ENCODE measurements around the gene MOV10. TPM values are rescaled to one million over a fixed set of nuclear protein-coding genes. Genes with fewer than 3 reads are reported as not detected.

MOV10 gene
- total RNA-seq, 1 experiment from 2014 or later, result 57.1 TPM

DNA sequence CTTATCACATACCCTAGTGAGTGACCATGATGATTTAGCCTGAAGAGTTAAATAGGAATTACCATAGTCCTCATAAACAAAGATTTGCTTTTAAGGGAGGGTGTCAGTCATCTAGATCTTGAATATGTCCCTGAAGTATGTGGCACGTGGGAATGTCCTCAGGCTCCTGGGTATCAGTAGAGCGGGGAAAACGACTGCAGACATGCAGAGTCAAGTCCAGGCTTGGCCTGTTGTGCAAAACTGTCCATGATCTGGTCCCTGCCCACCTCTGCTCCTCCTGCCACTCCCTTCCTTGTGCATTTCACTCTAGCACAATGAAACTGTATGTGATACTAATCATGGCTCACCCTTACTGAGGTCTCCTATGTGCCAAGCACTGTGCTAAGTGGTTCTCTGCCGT lies 12.9 kb downstream of the MOV10 start:
- Histone ChIP-seq H3K4me3 (ENCODE audit: insufficient read depth, low read depth, low read length) (no peak overlapping the region), H3K36me3 (replicated peaks; ENCODE audit: control insufficient read depth, insufficient read depth, low read length) (peaks cover under 1% of the 10 kb centered on the region), H3K27me3 (ENCODE audit: control insufficient read depth, insufficient read depth, low read length) (no peaks in the 10 kb centered on the region)
- peak; percentile 12 for DNase-seq

DNA sequence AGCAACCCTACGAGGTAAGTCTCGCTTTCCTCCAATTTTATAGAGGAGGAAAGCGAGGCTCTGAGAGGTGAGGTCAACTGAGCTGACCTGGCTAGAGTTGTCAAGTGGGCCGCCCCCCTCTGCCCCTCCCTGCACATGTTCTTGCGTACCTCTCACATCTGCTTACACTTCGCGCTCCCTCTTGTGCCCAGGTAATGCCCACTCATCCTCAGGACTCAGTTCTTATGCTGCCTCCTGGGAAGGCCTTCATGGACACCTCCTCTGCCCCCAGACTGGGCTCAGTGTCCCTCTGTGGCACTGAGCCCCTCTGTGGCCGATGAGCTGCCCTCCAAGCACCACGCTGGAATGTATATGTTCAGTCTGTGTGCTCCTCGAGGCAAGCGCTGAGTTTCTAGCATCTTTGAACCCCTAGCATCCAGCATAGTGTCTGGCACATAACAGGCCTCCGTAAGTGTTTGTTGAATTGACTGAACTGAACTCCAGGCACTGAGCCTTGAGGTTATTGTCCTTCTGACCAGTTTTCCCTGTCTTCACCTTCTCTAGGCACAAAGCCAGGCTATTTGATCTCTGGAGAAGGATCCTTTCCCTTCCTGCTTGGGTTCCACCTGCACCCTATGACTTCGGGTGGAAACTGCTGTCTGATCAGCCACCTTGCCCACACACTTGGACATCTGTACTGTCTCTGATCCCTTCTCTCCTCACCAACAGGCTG lies 13.5 kb downstream of the MOV10 start:
- Histone ChIP-seq H3K27me3 (ENCODE audit: control insufficient read depth, insufficient read depth, low read length) (no peaks in the 10 kb centered on the region), H3K36me3 (replicated peaks; ENCODE audit: control insufficient read depth, insufficient read depth, low read length) (peaks cover 4% of the 10 kb centered on the region), H3K4me3 (ENCODE audit: insufficient read depth, low read depth, low read length) (no peak overlapping the region)
- peak; percentile 14 for DNase-seq

DNA sequence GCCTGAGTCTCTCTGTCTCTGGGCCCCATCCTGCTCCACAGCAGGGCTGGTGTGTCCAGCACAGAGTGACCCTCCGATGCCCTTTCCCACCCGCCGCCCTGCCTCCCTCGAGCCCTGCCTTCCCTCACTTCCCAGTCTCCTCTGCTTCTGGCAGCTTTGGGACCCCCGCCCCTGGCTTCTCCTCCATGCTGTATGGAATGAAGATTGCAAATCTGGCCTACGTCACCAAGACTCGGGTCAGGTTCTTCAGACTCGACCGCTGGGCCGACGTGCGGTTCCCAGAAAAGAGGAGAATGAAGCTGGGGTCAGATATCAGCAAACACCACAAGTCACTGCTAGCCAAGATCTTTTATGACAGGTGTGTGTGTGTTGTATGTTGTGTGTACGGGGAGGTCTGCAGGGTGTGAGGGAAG lies 14.3 kb downstream of the MOV10 start:
- no peaks in the 10 kb centered on the region for H3K27me3 ChIP-seq (ENCODE audit: control insufficient read depth, insufficient read depth, low read length)
- no peak overlapping the region for H3K4me3 ChIP-seq (ENCODE audit: insufficient read depth, low read depth, low read length)
- H3K36me3 ChIP-seq (replicated peaks; ENCODE audit: control insufficient read depth, insufficient read depth, low read length), result peaks cover 4% of the 10 kb centered on the region
- DNase-seq, result peak; percentile 36

DNA sequence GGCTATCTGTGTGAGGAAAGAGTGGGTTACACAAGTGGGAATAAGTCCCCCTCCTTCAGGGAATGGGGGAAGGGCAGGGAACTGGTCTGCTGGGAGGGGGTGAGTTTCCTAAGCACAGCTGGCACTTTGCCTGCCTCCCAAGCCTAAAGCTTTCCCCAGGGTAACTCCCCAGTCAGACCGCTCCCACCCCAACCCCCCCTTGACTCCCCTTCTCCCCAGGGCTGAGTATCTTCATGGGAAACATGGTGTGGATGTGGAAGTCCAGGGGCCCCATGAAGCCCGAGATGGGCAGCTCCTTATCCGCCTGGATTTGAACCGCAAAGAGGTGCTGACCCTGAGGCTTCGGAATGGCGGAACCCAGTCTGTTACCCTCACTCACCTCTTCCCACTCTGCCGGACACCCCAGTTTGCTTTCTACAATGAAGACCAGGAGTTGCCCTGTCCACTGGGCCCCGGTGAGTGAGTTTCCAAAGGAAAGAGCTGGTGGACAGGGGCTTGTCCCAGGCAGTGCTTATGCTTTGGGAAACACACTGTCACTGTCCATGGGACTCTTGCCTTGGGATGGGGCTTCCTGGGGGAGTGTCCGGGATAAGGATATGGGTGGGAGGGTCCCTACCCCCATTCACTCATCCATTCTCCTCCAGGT lies 14.9 kb downstream of the MOV10 start:
- Histone ChIP-seq H3K4me3 (ENCODE audit: insufficient read depth, low read depth, low read length) (no peak overlapping the region), H3K36me3 (replicated peaks; ENCODE audit: control insufficient read depth, insufficient read depth, low read length) (peaks cover 4% of the 10 kb centered on the region), H3K27me3 (ENCODE audit: control insufficient read depth, insufficient read depth, low read length) (no peaks in the 10 kb centered on the region)
- DNase-seq, result peak; percentile 38

DNA sequence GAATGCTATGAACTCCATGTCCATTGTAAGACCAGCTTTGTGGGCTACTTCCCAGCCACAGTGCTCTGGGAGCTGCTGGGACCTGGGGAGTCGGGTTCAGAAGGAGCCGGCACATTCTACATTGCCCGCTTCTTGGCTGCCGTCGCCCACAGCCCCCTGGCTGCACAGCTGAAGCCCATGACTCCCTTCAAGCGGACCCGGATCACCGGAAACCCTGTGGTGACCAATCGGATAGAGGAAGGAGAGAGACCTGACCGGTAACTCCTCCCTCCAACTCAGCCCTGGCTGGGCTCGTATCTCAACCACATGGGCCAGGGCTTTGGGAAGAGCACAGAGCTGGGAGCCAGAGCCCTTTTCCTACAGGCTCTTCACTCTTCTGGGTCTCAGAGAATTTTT lies 15.4 kb downstream of the MOV10 start:
- Histone ChIP-seq H3K36me3 (replicated peaks; ENCODE audit: control insufficient read depth, insufficient read depth, low read length) (peaks cover 4% of the 10 kb centered on the region), H3K27me3 (ENCODE audit: control insufficient read depth, insufficient read depth, low read length) (no peaks in the 10 kb centered on the region), H3K4me3 (ENCODE audit: insufficient read depth, low read depth, low read length) (no peak overlapping the region)
- peak; percentile 65 for DNase-seq

DNA sequence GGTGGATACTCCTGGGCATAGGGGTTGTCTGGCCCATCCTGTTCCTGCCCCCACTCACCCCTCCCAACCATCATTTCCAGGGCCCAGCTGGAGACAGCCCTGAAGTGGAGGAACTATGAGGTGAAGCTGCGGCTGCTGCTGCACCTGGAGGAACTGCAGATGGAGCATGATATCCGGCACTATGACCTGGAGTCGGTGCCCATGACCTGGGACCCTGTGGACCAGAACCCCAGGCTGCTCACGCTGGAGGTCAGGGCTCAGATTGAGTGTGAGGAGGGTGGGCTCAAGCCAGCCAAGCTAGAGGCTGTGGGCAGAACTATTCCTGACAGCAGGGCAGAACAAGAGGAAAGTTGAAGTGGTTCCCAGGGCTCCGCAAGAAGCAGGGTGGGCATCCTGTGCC lies 18.2 kb downstream of the MOV10 start:
- H3K27me3 ChIP-seq (ENCODE audit: control insufficient read depth, insufficient read depth, low read length), result no peaks in the 10 kb centered on the region
- H3K4me3 ChIP-seq (ENCODE audit: insufficient read depth, low read depth, low read length), result no peak overlapping the region
- H3K36me3 ChIP-seq (replicated peaks; ENCODE audit: control insufficient read depth, insufficient read depth, low read length), result peaks cover 12% of the 10 kb centered on the region
- DNase-seq, result peak; percentile 7

DNA sequence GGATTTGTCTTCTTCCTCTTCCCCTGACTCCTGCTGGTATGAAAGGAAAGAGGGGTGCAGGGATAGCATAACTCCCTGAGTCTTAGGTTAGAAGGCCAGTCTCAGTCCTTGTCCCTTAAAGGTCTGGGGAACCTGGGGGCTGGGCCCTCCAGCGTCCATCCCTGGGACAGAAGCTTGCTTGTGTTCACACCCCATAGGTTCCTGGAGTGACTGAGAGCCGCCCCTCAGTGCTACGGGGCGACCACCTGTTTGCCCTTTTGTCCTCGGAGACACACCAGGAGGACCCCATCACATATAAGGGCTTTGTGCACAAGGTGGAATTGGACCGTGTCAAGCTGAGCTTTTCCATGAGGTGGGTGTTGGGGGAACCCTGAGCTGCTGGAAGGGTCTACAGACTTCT lies 19.4 kb downstream of the MOV10 start:
- peaks cover 14% of the 10 kb centered on the region for H3K36me3 ChIP-seq (replicated peaks; ENCODE audit: control insufficient read depth, insufficient read depth, low read length)
- H3K4me3 ChIP-seq (ENCODE audit: insufficient read depth, low read depth, low read length), result no peak overlapping the region
- no peaks in the 10 kb centered on the region; the same call in 1 of the 2 replicates for H3K27me3 ChIP-seq (ENCODE audit: control insufficient read depth, insufficient read depth, low read length)
- no peak for DNase-seq

DNA sequence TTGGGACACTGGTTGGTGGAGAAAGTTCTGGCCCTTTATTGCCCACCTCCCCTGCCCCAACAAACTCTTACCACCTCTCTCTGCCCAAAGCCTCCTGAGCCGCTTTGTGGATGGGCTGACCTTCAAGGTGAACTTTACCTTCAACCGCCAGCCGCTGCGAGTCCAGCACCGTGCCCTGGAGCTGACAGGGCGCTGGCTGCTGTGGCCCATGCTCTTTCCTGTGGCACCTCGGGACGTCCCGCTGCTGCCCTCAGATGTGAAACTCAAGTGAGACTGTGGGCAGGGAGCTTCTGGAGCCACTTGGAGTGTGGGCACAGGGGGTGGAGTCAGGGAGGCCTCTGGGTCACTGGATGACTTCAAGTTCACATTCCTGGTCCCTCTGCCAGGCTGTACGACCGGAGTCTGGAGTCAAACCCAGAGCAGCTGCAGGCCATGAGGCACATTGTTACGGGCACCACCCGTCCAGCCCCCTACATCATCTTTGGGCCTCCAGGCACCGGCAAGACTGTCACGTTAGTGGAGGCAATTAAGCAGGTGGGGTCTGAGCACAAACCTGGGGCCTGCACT lies 20.0 kb downstream of the MOV10 start:
- H3K36me3 ChIP-seq (replicated peaks; ENCODE audit: control insufficient read depth, insufficient read depth, low read length), result peaks cover 16% of the 10 kb centered on the region
- no peak for DNase-seq
- peaks cover 3% of the 10 kb centered on the region; the same call in 1 of the 2 replicates for H3K27me3 ChIP-seq (ENCODE audit: control insufficient read depth, insufficient read depth, low read length)
- H3K4me3 ChIP-seq (ENCODE audit: insufficient read depth, low read depth, low read length), result no peak overlapping the region

DNA sequence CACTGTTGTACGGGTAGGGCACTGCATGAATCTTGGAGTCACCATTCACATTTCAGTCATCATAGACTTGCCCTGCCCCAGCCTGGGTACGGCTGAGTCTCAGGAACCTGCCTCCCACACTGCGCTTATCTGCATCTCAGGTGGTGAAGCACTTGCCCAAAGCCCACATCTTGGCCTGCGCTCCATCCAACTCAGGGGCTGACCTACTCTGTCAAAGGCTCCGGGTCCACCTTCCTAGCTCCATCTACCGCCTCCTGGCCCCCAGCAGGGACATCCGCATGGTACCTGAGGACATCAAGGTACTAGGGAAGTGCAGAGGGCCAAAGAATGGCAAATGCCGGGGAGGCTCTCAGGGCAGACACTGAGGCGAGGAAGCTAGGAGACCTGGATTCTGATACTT lies 20.8 kb downstream of the MOV10 start:
- peaks cover 19% of the 10 kb centered on the region for H3K36me3 ChIP-seq (replicated peaks; ENCODE audit: control insufficient read depth, insufficient read depth, low read length)
- DNase-seq, result no peak
- peaks cover 10% of the 10 kb centered on the region; the same call in 1 of the 2 replicates for H3K27me3 ChIP-seq (ENCODE audit: control insufficient read depth, insufficient read depth, low read length)
- H3K4me3 ChIP-seq (ENCODE audit: insufficient read depth, low read depth, low read length), result no peak overlapping the region

DNA sequence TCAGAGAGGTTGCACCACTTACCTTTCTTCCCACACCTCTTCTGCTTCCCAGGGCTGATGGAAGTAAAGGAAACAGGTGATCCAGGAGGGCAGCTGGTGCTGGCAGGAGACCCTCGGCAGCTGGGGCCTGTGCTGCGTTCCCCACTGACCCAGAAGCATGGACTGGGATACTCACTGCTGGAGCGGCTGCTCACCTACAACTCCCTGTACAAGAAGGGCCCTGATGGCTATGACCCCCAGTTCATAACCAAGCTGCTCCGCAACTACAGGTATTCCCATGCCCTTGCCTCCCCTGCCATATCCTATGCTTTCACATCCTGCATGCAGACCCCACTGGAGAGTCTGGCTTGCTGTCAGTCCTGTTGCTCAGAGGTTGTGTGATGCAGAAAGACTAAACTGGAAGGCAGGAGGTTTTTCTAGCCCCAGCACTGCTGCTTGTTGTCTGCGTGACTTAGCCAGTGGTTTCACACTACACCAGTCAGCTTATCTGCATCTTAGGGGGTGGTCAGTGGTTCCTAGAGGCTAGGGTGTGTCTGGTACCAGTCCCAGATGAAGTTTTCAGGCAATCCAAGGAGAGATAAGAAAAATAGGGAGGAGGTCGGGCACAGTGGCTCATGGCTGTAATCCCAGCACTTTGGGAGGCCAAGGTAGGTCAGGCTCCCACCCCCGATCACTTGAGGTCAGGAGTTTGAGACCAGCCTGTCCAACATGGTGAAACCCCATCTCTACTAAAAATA lies 22.3 kb downstream of the MOV10 start:
- Histone ChIP-seq H3K27me3 (ENCODE audit: control insufficient read depth, insufficient read depth, low read length) (peaks cover 11% of the 10 kb centered on the region; the same call in 1 of the 2 replicates), H3K36me3 (replicated peaks; ENCODE audit: control insufficient read depth, insufficient read depth, low read length) (peaks cover 19% of the 10 kb centered on the region), H3K4me3 (ENCODE audit: insufficient read depth, low read depth, low read length) (no peak overlapping the region)
- no peak for DNase-seq

DNA sequence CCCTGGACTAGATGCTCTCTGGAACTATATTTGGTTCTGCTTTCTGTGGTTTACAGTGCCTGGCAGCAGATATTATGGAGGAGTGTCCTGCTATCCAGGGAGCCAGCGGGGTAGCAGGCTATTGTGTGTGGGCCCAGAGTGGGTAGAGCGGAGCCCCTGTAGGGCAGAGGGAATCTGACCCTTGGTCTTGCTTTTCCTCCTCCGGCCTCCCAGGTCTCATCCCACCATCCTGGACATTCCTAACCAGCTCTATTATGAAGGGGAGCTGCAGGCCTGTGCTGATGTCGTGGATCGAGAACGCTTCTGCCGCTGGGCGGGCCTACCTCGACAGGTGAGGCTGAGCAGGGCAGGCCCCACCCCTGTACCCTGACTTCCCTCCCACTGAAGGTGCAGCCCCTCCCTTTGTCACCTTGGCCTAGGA lies 23.3 kb downstream of the MOV10 start:
- Histone ChIP-seq H3K36me3 (replicated peaks; ENCODE audit: control insufficient read depth, insufficient read depth, low read length) (peaks cover 17% of the 10 kb centered on the region), H3K4me3 (ENCODE audit: insufficient read depth, low read depth, low read length) (no peak overlapping the region), H3K27me3 (ENCODE audit: control insufficient read depth, insufficient read depth, low read length) (peaks cover 17% of the 10 kb centered on the region)
- DNase-seq, result no peak

DNA sequence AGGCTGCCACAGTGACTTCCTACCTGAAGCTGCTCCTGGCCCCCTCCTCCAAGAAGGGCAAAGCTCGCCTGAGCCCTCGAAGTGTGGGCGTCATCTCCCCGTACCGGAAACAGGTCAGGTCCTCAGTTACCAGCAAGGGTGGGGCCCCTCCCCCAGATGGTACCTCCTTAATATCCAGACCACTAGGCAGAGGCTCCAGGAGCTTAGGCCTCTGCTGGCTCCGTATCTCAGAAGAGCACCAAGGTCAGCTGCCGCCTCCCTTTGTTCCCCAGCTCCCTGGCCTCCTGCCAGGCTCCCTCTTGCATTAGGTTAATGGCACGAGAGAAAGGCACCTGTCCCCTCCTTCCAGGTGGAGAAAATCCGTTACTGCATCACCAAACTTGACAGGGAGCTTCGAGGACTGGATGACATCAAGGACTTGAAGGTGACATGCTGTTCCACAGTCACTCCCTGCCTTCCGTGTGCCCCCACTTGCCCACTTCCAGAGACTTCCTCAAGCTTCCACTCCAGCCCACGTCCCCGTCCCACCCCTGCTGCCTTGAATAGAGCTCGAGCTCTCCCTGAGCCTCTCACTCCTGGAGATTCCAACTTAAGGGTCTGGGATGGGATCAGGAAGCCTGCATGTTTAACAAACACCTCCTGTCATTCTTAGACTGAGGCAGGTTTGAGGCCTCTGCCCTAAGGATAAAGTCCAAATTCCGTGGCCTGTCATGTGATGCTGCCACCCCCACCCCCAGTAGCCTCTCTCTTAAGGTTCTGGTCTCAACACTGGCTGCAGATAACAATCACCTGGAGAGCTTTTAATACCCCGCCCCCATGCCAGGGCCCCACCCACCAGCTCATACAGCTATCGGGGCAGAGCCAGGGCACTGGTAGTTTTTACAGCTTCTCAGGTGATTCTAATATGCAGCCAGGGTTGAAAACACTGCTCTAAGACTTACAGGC lies 24.2 kb downstream of the MOV10 start:
- no peak for DNase-seq
- peaks cover 15% of the 10 kb centered on the region for H3K36me3 ChIP-seq (replicated peaks; ENCODE audit: control insufficient read depth, insufficient read depth, low read length)
- no peak overlapping the region for H3K4me3 ChIP-seq (ENCODE audit: insufficient read depth, low read depth, low read length)
- peaks cover 22% of the 10 kb centered on the region for H3K27me3 ChIP-seq (ENCODE audit: control insufficient read depth, insufficient read depth, low read length)

DNA sequence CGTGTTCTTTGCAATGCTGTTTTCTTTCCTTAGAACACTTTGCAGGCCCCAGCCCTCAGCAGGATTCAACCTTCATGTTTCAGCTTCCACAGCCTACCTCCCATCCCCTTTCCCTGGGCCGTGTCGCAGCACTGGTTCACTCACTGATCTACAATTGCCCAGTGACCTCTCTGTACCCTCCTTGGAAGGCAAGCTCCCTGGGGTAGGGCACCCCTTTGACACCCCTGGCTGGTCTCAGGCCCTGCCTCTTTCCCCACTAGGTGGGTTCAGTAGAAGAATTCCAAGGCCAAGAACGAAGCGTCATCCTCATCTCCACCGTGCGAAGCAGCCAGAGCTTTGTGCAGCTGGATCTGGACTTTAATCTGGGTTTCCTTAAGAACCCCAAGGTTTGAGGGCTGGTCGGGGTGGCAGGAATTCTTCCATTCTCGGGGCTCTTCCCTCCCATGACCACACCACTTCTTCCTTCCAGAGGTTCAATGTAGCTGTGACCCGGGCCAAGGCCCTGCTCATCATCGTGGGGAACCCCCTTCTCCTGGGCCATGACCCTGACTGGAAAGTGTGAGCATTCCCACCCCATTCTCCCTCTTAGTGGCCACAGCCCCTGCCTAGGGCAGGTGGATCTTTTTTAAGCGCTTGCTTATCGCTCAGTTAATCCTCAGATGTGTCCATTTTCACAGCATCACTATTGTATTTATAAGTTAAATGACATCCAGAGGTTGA lies 25.1 kb downstream of the MOV10 start:
- Histone ChIP-seq H3K36me3 (replicated peaks; ENCODE audit: control insufficient read depth, insufficient read depth, low read length) (peaks cover 15% of the 10 kb centered on the region), H3K27me3 (ENCODE audit: control insufficient read depth, insufficient read depth, low read length) (peaks cover 31% of the 10 kb centered on the region), H3K4me3 (ENCODE audit: insufficient read depth, low read depth, low read length) (no peak overlapping the region)
- DNase-seq, result no peak
